GM21723 (cell line): ENCODE results near the gene RNLS.
"Not testable (repeated sequence)": the region's sequence is repeated elsewhere in the genome, so short reads cannot be mapped to it uniquely, and the experiment has no call there.

Source experiments
- ATAC-seq: cut with Tn5 transposase; IDR thresholded peaks from one replicate; pipeline ENCODE4 v1.9.1; 2021; ENCODE audit warnings: mild to moderate bottlenecking, moderate library complexity; ENCODE audit not compliant: unreplicated experiment

RNLS gene

GRCh38 chr10:88525371-88526069, 57.6 kb downstream of the RNLS start:
- ATAC-seq, result no peak

GRCh38 chr10:88523739-88524400, 59.2 kb downstream of the RNLS start:
- ATAC-seq, result no peak

GRCh38 chr10:88522715-88523114, 60.4 kb downstream of the RNLS start:
- ATAC-seq, result no peak

DNA sequence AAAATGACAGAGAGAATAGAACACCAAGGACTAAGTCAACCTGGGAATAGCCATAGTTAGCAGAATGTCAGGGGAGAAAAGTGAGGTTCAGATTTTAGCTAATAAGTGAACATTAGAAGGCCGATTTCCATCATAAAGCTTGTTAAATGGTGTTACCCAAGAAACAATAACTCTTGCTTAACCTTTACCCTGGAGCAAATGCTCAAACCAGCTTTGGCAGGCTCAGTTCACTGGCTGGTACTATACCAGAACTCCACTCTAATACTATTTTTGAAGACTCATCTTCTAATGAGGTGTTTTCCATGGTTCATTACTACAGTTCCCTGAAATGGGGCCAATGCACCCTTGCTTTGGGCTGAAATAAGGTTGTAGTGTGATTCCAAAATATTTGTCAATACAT, 61.3 kb downstream of the RNLS start:
- ATAC-seq, result no peak

DNA sequence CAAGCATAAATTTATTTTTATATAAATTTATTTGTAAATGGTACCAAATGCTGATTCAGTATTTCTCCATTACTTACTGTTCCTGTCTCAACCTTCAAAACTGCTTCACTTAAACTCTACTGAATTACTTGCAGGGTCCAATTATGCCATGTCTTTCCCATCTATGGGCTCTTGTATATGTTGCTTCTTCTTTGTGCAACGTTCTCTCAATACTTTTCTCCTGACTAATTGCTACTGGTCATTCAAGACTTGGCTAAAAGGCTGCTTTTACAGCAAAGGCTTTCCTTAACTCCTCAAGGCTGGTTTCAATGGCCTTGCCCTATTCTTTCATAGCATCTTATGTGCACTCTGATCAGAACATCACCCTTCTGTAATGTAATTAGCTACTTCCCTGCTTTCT, 67.9 kb downstream of the RNLS start:
- ATAC-seq, result no peak

DNA sequence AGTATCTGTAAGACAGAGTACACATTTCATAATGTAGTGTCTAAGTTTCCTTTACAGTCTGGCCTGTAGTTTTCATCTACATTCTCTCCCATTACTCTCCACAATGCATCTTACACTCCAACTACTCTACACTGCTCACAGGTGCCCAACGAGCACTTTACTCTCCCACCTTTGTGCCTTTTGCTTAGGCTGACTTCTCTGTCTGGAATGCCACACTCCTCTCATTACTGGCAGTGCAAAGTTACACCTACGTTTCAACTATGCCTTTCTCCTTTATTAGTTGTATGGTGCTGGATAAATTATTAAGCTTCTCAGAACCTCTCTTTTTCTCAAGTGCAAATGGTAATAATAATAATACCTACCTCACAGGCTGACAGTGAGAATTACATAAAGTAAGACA, 70.5 kb downstream of the RNLS start:
- ATAC-seq, result no peak

GRCh38 chr10:88508796-88509195, 74.3 kb downstream of the RNLS start:
- no peak for ATAC-seq

GRCh38 chr10:88507826-88508453, 75.2 kb downstream of the RNLS start:
- no peak for ATAC-seq

DNA sequence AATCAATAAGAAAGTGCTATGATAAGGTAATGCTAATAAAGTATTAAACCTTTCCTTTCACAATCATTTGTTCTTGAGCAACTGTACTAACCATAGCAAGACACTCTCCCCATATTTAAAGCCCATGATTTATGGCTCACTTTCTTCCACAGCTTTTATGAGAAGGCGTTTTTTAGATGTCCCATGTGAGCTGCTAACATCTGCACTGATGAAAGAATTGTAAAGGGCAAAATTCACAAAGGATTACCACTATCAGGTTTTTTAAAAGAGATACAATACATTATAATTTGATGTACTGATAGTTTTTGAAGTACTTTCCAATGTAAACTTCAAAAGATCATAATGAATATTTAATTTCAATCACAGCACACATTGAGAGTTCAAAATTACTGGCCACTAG, 75.7 kb downstream of the RNLS start:
- ATAC-seq, result no peak

GRCh38 chr10:88505680-88506215, 77.4 kb downstream of the RNLS start:
- no peak for ATAC-seq

DNA sequence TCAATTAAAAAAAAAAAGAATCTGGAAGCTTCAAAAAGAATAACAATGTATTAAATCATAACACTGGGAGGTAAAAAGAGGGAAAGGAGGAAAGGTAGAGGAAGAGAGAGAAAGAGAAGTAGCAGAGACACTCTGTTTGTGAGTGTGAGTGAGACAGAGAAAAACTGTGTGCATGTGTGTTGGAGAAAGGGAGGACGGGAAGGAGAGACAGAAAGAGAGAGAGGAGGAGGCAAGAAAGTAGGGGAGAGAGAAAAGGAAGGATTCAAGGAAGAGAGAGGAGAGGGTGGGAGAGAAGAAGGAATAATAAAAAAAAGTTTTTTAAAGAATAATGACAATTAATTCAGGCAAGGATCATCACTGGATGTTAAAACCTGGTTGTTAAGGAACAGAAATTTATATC, 77.9 kb downstream of the RNLS start:
- ATAC-seq, result no peak

GRCh38 chr10:88500656-88501055, 82.5 kb downstream of the RNLS start:
- ATAC-seq, result no peak

DNA sequence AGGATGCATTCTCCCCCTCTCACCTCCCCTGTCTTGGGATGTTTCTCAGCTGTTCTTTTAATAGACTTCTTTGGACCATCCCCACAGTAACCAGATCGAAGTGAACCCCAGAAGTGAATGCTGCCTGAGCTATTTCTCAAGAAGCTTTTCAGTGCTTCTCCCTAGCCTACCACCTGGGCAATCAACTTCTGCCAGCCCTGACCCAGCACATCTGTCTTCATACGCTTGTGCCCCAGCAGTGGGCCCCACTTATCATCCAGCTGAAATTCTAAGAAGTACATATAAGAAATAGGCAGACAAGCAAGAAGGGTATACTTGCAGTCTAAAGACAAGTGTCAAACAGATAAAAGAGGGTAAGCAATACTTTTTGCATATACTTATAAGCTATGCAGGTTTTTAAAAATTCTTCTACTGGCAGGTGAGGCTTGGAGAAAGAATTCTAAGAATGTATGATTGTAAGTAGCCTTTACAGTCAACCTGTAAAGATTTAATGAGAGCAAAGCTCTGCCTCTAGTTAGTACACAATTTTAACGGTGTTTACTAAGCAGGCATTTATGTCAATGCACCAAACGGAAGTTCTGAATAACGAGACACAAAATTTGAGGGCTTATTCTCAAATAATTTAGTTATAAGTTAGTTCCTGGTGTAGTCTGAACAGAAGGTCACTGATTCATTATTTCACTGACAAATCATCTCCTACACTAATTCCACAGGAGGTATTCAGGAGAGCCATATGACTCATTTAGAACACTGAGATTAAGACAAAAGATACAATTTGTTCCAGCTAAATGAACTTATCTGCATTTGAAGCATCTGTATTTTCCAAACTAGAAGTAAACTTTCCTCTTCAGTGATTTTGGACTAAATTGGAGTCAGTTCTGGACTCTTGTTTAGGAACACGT, 83.3 kb downstream of the RNLS start:
- no peak for ATAC-seq

- no peak for ATAC-seq
Measured at GRCh38 chr10:88497913-88498312, 85.2 kb downstream of the RNLS start.

DNA sequence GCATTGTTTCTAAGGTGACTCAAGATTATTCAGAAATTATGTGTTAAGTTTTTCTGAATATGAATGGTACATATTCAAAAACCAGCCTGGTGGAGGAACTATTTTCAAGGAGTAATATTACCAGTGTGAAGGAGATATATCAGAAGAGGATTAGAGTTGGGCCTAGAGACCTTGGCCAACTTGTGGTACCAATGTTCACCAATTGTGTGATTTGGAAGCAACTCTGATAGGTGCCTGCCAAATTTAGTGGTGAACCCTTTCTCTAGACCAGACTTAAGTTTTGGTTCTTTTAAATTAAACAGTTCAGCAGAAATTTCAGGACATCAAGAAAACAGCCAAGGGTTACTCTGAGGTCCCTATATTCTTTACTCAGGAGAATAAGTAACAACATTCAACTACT, 88.6 kb downstream of the RNLS start:
- no peak for ATAC-seq

DNA sequence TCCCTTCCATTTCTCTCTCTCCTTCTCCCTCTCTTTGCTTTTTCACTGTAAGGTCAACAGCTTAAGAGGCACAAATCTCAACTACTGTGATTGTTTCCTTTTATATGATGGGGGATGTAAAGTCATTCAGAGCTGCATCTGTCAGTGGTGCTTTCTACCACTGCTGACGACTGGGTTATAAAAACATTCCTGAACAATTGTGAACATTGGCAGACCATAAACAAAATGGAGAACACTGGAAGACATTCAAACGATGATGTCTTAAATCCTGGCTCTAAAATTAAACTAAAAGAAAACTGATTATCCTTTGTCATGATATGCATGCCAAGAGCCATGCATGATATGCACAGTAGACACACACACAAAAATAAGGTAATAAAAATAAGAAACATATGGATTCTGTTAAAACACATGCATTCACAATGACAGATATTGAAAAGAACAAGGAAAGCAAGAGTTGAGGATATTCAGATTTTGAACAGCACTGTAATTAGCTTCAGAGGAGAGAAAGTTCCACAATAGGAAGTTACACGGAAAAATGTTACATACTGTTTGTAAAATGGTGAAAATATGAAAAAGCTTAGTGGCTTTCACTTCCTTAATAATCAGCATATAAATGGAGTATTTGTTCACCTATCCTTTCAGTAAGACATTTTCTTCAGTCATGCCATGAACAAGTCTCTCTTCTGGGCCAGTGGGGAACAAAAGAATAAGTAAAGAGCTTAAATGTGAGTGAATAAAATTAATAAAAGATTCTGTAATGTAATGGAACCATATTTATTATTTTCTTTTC, 89.2 kb downstream of the RNLS start:
- ATAC-seq, result no peak

- no peak for ATAC-seq
Measured at GRCh38 chr10:88491314-88491713, 91.8 kb downstream of the RNLS start.

- ATAC-seq, result no peak
Measured at GRCh38 chr10:88490231-88490980, 92.7 kb downstream of the RNLS start.

DNA sequence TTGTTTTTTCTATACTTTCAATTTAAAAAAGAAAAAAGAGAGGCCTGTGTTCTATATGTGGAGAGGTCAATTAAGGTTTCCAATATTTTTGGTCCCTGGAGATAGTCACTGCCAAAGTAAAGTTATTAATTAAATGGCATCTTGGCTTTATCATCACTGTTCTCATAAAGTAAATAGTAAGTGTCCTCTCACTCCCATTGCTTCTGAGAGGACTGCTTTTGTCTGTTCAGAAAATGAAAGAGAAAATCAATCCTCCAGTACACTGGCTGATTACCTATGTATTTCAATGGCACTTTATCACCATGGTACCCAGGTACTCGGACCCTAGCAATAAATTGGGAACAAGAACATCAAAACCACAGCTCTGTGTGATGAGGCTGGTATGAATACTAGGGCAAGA, 94.0 kb downstream of the RNLS start:
- ATAC-seq, result no peak

GRCh38 chr10:88486816-88487215, 96.3 kb downstream of the RNLS start:
- not testable (repeated sequence) for ATAC-seq
